ENCODE data around the gene INPP5A. TPM values are rescaled to one million over a fixed set of nuclear protein-coding genes. Genes with fewer than 3 reads are reported as not detected.

The INPP5A gene
- total RNA-seq, 1 experiment from 2014 or later = 16.6 TPM

GRCh38 chr10:132732518-132732917 lies 194.9 kb downstream of the INPP5A start:
- no TSS peak for BruUV-seq (replicated peaks)
- Mint-ChIP-seq H3K27ac (ENCODE audit: unreplicated experiment) (no peak overlapping the region), H3K4me3 (ENCODE audit: low read depth, unreplicated experiment) (no peak overlapping the region), H3K36me3 (ENCODE audit: insufficient read depth, unreplicated experiment) (no peaks in the 10 kb centered on the region), H3K9me3 (ENCODE audit: low read depth, unreplicated experiment) (no peaks in the 10 kb centered on the region), H3K27me3 (ENCODE audit: unreplicated experiment) (no peaks in the 10 kb centered on the region), H3K4me1 (ENCODE audit: low read depth, unreplicated experiment) (no peaks in the 10 kb centered on the region)
- no peak for DNase-seq
- CTCF ChIA-PET = no interaction called here
- intact Hi-C loops (cut with micrococcal nuclease; ENCODE audit: unreplicated experiment) = no loop called here
- no peak for TF ChIP-seq CTCF (IDR thresholded peaks at IDR 0.05; ENCODE audit: unreplicated experiment)

GRCh38 chr10:132733926-132734325 lies 196.3 kb downstream of the INPP5A start:
- no peaks in the 10 kb centered on the region for H3K9me3 Mint-ChIP-seq (ENCODE audit: low read depth, unreplicated experiment)
- BruUV-seq (replicated peaks) = no TSS peak
- H3K4me3 Mint-ChIP-seq (ENCODE audit: low read depth, unreplicated experiment) = no peak overlapping the region
- no peaks in the 10 kb centered on the region for H3K36me3 Mint-ChIP-seq (ENCODE audit: insufficient read depth, unreplicated experiment)
- CTCF ChIA-PET = no interaction called here
- no peaks in the 10 kb centered on the region for H3K27me3 Mint-ChIP-seq (ENCODE audit: unreplicated experiment)
- no peaks in the 10 kb centered on the region for H3K4me1 Mint-ChIP-seq (ENCODE audit: low read depth, unreplicated experiment)
- H3K27ac Mint-ChIP-seq (ENCODE audit: unreplicated experiment) = no peak overlapping the region
- DNase-seq = no peak
- intact Hi-C loops (cut with micrococcal nuclease; ENCODE audit: unreplicated experiment) = no loop called here
- no peak for TF ChIP-seq CTCF (IDR thresholded peaks at IDR 0.05; ENCODE audit: unreplicated experiment)

DNA sequence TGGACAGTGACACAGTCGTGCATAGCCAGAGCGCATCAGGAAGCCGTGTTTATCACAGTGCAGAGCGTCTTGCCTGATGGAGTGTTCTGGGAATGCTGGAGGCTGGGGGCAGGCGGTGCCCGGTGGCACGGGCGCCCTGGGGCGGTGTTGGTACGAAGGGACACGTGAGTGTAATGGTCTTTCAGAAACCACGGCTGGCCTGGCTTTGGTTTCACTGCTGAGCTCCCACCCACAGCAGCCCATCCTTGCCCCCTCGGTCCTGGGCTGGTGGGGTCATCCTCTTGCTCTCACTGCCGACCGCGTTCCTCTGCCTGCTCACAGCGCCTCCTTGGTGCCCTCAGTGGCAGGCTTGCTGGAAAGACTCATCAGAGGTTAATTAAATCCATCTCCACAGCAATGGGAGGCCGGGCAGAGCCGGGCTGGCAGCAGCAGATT lies 197.8 kb downstream of the INPP5A start:
- Mint-ChIP-seq H3K27ac (ENCODE audit: unreplicated experiment) (no peak overlapping the region), H3K4me1 (ENCODE audit: low read depth, unreplicated experiment) (no peaks in the 10 kb centered on the region), H3K4me3 (ENCODE audit: low read depth, unreplicated experiment) (no peak overlapping the region), H3K36me3 (ENCODE audit: insufficient read depth, unreplicated experiment) (peaks cover 6% of the 10 kb centered on the region), H3K27me3 (ENCODE audit: unreplicated experiment) (no peaks in the 10 kb centered on the region), H3K9me3 (ENCODE audit: low read depth, unreplicated experiment) (no peaks in the 10 kb centered on the region)
- no peak for DNase-seq
- intact Hi-C loops (cut with micrococcal nuclease; ENCODE audit: unreplicated experiment) = no loop called here
- TF ChIP-seq CTCF (IDR thresholded peaks at IDR 0.05; ENCODE audit: unreplicated experiment) = no peak
- CTCF ChIA-PET = no interaction called here
- no TSS peak for BruUV-seq (replicated peaks)

DNA sequence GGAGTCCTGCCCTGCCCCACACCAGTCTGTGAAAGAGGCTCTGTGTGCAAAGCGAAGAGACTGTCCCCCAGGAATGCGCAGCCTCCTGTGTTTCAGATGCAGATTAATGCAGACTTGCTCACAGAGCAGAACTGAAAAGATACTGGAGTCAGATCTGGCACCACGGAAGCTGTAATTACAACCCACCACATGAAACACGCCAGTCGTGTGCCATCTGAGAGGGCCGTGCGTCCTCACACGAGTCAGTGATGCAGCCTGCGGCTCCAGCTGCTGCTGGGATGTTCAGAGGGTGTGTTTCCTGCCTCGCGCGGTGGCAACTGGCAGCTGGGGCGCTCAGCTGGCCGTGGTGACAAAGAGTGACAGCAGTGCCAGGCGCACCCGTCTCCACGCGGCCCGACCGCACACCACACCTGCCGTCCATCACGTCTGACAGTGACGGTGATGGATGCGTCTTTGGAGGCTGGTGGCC lies 198.4 kb downstream of the INPP5A start:
- H3K27me3 Mint-ChIP-seq (ENCODE audit: unreplicated experiment) = no peaks in the 10 kb centered on the region
- intact Hi-C loops (cut with micrococcal nuclease; ENCODE audit: unreplicated experiment) = no loop called here
- no peak overlapping the region for H3K4me3 Mint-ChIP-seq (ENCODE audit: low read depth, unreplicated experiment)
- no peaks in the 10 kb centered on the region for H3K9me3 Mint-ChIP-seq (ENCODE audit: low read depth, unreplicated experiment)
- no peak overlapping the region for H3K27ac Mint-ChIP-seq (ENCODE audit: unreplicated experiment)
- no TSS peak for BruUV-seq (replicated peaks)
- no peaks in the 10 kb centered on the region for H3K4me1 Mint-ChIP-seq (ENCODE audit: low read depth, unreplicated experiment)
- TF ChIP-seq CTCF (IDR thresholded peaks at IDR 0.05; ENCODE audit: unreplicated experiment) = no peak
- CTCF ChIA-PET = no interaction called here
- peaks cover 6% of the 10 kb centered on the region for H3K36me3 Mint-ChIP-seq (ENCODE audit: insufficient read depth, unreplicated experiment)
- DNase-seq = no peak

Measured in Calu3 (cell line).